Stimulated activated CD4-positive, alpha-beta T cell treated with anti-CD3 and anti-CD28 coated beads, Interleukin-4, amount 100 ng/mL, for 24 hours (primary cell): ENCODE data around the gene KSR1.
"Not testable (repeated sequence)": the region's sequence is repeated elsewhere in the genome, so short reads cannot be mapped to it uniquely, and the experiment has no call there.

ENCODE experiments used
- DNase-seq: peaks from one replicate; pipeline ENCODE4 v3.0.0-alpha.2; 2020

KSR1 gene

DNA sequence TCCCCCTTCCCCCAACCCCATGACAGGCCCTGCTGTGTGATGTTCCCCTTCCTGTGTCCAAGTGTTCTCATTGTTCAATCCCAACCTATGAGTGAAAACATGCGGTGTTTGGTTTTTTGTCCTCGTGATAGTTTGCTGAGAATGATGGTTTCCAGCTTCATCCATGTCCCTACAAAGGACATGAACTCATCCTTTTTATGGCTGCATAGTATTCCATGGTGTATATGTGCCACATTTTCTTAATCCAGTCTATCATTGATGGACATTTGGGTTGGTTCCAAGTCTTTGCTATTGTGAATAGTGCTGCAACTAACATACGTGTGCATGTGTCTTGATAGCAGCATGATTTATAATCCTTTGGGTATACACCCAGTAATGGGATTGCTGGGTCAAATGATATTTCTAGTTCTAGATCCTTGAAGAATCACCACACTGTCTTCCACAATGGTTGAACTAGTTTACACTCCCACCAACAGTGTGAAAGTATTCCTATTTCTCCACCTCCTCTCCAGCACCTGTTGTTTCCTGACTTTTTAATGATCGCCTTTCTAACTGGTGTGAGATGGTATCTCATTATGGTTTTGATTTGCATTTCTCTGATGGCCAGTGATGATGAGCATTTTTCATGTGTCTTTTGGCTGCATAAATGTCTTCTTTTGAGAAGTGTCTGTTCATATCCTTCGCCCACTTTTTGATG is 28.9 kb upstream of the KSR1 start:
- not testable (repeated sequence) for DNase-seq

DNA sequence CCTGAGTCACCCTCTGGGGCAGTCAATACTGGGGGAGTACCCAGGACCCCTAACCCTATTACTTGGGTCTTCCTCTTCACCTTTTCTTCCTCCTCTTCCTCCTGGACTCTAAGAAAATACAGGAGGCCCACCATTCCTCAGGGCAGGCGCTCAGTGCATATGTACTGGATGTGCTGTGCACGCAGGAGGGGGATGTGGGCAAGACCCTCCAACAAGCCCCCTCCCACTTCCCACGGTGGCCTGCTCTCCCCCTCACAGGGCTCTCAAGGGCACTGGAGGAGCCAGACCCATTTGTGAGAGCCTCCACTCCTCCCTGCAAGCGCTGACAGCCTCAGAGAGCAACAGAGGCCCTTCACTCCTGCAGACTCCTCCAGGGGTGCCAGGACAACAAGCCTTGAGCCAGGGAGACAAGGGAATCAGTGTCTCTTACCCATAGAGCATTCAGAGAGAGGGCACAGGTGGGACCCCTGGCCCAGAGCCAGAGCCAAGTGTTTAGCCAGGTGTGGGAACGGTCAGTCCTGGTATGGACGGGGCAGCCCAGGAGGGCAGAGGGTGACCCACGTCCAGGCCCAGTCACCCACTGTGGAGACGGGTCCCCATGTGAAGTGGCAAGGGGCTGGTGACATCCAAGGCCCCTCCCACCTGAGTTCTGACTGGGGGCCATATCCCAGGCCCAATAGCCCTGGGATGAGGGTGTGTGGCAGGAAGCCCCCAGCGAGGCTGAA is 27.3 kb upstream of the KSR1 start:
- no peak for DNase-seq

DNA sequence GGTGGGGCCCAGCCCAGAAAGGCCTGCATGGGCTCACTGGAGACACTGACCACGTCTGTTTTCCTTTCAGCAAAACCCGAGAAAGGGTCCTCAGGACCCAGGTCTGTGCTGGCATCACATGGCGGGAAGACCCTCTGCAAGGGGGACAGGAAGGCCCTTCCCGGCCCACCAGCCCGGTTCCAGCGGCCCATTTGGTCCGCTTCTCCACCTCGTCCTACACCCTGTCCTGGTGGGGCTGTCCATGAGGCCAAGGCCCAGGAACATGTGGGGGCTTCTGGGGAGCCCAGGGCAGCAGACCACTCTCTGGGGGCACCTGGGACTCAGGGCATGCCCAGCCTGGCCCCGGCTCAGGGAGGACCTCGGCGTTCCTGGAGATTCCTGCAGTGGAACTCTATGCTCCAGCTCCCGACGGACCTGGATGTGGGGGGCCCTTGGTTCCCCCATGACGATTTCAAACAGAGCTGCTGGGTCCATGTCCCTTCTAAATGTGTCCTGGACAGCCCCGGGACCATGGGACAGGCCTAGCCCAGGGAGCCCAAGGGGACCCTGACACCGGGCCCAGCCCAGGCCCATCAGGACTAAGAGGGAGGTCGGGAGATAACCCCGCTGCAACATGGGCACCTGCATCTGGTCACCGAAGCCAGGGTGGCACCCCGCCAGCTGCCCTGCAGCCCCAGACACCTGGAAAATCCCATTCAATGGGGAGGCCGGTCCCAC is 26.4 kb upstream of the KSR1 start:
- no peak for DNase-seq

DNA sequence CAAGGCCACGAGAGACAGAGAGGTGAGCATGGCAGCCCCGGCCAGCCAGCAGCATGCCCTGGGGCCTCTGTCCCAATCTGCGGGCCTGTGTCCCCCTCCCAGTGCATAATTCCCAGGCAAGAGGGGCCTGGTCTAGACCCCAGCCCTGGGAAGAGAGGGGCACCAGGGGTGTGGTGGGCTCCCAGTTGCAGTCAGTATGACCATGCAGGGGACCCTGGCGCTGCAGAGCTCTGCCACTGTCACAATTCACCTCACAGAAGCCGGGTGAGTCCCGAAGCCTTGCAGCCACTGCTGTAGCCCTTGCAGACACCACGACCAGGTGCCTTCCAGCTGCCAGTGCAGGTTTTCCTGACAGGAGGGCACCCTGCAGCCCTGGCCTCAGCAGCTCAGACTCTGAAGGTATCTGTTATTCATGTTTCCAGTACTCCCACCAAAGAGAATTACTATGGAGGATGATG is 25.8 kb upstream of the KSR1 start:
- no peak for DNase-seq

DNA sequence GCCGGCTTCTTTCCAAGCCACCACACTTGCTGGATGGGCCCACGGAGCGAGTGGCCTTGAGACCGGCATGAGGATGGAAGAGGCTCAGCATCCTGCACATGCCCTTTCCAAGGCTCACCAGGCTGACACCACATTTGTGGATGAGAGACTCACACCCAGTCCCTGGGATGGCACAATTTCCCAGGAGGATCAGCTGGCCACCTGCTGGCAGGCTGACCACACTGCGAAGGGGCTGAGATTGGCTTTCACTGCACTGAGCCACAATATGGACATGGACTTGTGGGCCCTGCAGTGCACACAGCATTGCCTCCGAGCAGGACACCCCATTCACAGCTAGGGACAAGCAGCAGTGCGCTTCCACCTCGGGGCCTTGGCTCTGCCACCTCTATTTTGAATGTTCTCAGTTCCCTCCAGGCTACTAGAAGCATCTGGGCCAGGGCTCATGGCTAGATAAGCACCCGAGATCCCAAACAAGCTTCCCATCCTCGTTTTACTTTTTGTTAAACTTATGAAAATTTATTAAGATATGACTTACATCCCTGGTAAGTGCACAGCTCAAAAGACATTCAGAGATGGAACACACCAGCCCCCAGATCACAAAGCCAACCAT is 25.3 kb upstream of the KSR1 start:
- no peak for DNase-seq

DNA sequence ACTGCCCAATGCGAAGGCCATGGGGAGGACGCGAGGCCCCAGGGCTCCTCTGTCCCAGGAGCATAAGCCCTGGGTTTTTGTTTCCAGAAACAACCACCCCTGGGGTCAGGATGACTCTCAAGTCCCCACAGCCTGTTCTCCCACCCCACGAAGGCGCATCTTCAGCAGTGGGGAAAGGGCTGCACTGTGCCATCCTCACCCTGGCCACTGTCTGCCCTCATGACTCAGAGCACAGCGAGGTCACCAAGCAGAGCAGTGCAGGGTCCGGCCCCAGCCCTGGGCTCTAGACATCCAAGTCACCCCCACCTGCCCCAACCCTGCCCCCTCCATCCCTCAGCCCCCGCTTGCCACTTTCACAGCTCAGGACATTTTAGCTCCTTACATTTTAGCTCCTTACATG is 22.7 kb upstream of the KSR1 start:
- no peak for DNase-seq

DNA sequence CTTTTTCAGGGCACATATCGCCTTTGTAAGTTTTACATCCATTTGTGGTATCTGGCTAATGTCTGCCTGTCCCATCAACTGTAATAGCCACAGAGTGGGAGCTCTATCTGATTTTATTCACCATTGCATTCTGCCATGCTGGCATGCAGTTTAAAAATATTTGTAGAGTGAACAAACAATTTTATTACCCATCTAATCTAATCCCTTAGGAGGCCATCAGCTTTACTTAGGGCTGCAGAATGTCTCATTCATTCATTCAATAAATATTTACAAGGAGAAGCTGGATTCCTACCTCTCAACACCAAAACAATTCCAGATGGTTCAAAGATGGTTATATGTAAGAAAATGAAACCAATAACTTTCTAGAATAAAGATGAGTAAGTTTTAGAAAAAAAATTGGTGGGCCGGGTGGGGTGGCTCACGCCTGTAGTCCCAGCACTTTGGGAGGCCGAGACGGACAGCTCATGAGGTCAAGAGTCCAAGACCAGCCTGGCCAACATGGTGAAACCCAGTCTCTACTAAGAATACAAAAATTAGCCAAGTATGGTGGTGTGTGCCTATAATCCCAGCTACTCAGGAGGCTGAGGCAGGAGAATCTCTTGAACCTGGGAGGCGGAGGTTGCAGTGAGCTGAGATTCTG is 20.7 kb upstream of the KSR1 start:
- not testable (repeated sequence) for DNase-seq

DNA sequence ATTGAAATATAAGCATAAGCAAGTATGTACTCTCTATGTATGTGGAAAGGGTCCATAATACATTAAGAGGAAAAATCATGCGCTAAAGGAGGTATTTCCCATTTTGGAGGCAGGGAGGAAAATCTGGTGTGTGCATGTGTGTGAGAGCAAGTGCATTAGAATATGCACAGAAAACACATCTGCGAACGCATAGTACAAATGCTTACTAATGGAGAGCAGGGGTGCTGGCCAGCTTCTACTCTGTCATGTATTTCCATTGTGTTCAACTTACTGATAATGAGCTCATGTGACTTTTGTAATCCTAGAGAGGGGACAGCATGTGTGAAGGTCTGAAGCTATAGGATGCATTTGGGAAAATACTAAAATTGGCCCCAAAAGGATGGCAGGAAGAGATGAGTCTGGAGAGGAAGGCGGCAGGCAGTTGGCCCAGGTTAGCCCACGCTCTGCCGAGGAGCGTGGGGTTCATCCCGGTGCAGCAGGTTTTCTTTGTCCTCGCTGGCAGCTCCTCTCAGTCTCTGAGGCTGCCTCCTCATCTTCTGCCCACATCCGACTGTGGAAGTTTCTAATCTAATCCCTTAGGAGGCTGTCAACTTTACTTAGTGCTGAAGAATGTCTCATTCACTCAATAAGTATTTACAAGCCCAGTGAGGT is 17.8 kb upstream of the KSR1 start:
- DNase-seq: no peak

DNA sequence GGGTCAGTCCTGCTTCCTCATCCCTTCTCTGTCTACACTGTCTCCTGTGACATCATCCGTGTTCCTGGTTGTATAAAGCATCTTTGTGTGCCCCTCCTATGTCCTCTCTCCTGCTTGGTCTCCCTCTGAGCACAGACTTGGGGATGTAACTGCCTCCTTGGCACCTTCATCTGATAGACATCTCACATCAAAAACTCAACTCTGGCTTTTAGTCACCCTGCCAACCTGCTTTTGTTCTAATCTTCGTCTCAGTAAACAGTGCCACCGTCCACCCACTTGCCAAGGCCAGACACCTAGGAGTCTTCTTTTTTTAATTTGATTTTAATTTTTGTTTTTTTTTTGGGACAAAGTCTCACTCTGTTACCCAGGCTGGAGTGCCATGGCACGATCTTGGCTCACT is 16.9 kb upstream of the KSR1 start:
- DNase-seq: no peak

DNA sequence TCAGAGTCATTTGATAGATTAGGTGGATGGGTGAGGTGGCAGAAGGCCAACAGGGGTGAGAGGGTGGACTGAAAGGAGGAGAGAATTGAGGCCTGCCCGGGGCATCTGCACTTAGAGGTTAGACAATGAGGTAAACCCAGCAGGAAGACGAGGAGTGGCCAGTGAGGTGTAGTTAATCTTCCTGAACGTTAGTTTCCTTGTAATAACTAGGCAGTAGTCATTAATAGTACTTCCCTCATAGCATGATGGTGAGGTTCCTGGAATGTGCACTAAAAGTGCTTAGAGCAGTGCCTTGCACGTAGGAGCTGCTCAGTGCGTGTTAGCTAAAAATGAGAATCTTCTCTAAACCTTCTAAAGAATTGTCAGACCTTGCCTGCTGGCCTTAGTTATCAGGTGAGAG is 13.5 kb upstream of the KSR1 start:
- DNase-seq: no peak

DNA sequence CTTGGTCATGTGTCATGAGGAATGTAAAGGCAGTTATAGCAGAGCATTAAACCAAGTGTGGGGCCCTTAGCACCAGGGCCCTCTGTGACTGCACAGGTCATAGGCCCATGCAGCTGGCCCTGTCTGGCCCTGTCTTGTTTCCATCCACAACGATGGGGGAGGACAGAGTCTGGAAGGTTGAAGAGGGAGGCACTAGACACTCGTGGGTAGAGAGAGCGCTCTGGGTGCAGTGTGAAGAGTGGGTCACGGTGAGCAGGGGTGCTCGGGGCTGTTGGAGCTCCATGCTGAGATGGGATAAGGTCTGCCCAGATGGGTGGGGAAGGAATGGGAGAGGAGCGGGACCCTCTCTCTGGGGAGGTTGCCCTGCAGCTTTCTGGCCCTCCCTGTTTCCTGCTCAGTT is 12.8 kb upstream of the KSR1 start:
- no peak for DNase-seq

DNA sequence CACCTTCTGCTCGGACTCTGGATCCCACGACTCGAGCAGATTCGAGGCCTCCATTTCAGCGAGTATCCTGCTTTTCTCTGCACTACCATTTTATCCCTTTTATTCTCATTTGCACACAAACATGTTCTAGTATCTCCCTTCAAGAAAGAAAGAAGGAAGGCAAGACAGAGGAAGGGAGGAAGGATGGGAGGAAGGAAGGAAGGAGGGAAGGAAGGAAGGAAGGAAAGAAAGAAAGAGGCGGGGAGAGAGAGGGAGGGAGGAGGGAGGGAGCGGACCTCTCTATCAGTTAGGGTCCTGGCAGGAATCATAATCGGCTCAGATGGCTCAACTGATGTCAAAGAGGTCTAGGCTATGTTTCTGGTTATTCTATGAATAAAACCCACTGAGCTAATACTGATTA is 10.3 kb upstream of the KSR1 start:
- DNase-seq: no peak

DNA sequence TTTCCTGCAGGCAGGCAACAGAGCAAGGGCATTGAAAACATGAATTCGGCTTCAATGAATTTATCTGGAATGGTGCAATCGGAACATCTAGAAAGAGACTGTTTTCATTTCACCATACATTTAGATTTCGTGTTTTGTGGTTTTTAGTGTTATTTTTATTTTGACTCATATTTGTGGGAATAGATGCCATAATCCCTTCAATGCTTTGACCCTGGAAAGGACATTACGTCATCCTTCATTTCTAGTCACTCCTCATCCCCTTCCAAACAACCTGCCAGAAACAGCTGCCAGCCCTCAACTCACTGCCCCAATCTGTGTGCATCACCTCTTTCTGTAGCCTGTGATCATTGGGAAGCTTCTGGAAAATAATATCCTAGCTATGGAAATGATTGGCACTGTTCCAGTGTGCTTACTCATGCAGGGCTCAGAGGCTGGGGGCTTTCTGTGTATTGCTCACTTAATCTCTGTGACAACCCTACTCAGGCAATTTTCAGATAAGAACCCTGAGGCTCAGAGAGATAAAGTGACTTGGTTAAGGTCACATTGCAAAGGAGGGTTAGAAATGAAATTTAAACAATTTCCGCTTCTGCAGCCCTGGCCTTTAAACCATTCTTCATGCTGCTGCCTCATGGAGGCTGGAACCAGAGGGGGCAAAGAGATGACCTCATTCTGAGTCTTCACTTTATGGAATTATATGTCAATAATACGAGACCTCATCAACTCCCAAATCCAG is 9.5 kb upstream of the KSR1 start:
- no peak for DNase-seq

DNA sequence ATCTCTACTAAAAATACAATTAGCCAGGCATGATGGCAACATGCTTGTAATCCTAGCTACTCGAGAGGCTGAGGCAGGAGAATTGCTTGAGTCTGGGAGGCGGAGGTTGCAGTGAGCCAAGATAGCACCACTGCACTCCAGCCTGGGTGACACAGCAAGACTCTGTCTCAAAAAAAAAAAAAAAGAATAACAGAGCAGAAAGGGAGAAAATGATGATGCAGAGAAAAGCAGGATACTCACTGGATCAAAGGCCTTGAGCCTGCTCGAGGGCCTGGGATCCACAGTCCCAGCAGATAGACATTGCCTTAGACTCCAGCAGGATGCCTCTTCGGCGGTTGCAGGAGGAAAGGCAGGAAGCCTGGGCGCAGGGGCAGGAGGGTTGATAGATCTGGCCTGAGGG is 7.7 kb upstream of the KSR1 start:
- DNase-seq: not testable (repeated sequence)

DNA sequence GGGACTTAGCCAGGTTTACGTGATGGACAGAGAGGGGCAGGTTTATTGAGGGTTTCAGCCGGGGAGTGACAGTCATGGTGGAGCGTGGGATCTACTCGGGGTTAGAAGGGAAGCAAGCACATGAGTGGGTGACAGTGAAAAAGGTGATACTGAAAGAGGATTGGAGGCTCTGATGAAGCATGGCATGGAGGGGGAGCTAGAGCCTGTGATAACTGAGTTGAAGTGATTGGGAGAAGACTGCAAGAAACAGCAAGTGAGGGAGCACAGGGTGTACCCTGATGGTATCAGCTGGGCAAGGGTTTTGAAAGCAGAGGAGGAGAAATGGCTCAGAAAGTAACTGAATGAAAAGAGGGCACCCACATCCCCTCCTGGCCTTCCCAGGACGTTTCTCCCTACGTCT is 6.7 kb upstream of the KSR1 start:
- DNase-seq: no peak

DNA sequence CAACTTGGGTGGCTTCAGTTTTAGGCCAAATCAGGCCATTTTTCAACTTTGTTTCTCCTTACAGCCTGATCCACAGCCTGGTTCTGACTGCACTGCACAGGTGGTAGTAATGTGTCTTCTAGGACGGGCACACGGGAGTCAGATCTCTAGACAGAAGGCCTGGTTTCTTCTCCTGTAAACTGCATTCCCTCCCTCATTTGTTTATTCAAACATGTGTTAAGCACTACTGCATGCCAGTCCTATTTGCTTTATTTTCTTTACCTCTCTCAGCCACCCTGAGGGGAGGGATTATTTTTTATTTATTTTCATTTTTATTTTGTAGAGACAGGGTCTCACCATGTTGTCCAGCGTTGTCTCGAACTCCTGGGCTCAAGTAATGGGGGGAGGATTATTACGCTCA is 6.3 kb upstream of the KSR1 start:
- DNase-seq: no peak

DNA sequence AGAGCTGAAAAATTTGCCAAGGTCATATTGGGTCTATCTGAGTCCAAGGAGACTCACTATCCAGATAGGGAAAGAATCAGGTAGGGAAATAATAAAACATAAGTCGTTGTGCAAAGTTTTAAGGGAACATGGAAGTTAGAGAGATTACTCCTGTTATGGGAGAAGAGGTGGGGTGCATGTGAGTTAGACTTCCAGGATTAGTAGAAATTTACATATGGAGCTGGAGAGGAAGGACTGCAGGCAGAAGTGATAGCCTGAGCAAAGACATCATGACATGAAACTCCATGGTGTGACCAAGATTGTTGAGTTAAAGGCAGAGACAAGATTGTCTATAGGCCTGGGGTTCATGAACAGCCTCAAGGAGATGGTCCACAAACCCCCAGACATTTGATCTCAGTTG is 5.8 kb upstream of the KSR1 start:
- DNase-seq: no peak

DNA sequence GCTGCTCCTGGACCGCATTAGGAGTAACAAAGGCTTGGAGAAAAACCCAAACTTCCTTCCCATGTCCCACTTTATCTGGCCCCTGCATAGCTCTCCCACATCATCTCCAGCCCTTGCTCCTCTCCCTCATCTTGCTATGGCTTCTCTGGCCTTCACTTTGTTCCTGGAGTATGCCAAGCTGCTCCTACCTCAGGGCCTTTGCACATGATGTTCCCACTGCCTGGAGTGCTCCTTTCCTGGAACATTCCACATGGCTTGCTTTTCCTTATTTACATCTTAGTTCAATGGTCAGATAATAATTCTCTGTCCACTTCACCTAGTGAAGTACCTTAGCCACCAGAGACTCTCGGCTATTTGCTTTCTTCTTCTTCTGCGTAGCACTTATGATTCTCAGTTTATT is 4.3 kb upstream of the KSR1 start:
- no peak for DNase-seq

DNA sequence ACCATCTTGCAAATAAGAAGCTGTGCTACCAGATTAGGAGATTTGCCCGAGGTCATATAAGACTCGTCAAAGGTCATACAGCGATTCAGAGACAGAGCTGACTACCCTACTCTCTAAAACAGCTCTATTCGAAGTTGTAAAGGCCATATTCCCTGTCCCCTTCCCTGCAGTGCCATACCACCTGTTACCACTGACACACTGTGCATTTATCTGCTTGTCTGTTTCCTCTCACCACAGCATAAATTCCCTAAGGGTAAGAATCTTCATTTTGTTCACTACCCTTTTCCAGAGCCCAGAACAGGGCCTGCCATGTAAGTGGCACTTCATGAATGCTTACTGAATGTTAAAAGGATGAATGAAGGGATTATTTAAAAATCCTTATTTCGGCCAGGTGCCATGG is 3.4 kb upstream of the KSR1 start:
- no peak for DNase-seq

DNA sequence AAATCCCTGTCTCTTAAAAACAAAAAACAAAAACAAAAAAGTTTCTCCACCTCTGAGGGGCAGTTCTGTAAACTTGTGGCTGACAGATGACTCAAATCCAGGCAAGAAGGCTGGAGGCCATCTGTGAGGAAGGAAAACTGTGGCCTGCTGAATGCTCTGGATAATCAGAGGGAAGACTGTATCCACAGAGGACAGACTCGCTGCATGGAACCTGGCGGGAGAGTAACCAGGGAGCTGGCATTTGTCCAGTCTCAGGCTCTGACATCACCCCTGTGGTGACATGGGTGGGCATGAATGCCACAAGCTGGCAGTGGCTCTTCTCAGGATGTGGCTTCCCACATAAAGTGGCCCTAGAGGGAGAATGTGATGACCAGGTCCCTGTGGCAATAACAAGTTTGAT is 2.8 kb upstream of the KSR1 start:
- DNase-seq: no peak

DNA sequence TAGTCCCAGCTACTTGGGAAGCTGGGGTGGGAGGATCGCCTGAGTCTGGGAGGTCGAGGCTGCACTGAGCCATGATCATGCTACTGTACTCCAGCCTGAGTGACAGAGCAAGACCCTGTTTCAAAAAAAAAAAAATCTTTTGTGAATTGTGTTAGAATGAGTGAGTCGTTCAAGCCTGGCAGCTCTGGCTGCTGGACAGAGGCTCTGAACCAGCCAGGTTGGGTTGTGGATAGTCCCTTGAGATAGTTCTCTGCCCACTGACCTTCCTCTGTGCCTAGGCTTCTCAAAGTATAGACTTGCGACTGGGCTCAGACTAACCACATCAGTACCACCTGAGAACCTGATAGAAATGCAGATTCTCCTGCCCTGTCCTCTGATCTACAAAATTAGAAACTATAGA is 2.2 kb upstream of the KSR1 start:
- DNase-seq: no peak
